Adipose tissue (tissue), 3 donors: Measurements from ENCODE around the gene MGAT5. TPM values are rescaled to one million over a fixed set of nuclear protein-coding genes. Genes with fewer than 3 reads are reported as not detected.

Experiments used
- H3K27ac ChIP-seq: one replicate; pipeline ENCODE4 v1.5.1; 2013; ENCODE audit warnings: low read depth, low read length
- WGBS, 3 donors: extraction: QIAGEN DNeasy Blood & Tissue Kit; methylation state at CpG; one replicate each; pipeline ENCODE4 v1.1.7; 2013; 5-methylcytosine and 5-hydroxymethylcytosine counted together
- polyA plus RNA-seq, 3 donors: library from polyadenylated mRNA; stranded (reverse); fragments of 200-250 nt; gene quantifications; one replicate each; pipeline ENCODE4 v1.2.3, GENCODE V29; 2013
- donor health status: healthy with polysubstance abuse.
- donor health status: Bipolar disorder and iron deficiency.
- donor health status: healthy.

The MGAT5 gene
- polyA plus RNA-seq, 3 donors: 4.8 to 7.2 (median 6.7) TPM

- no peak overlapping the region for H3K27ac ChIP-seq
- 62 to 79% (median 78%) methylated on average over 6 of the region's 6 CpGs for WGBS, 3 donors
Measured at GRCh38 chr2:134454931-134455330, 201.1 kb downstream of the MGAT5 start.

- no peak overlapping the region for H3K27ac ChIP-seq
- WGBS, 3 donors: 85 to 99% (median 88%) methylated on average over 10 of the region's 10 CpGs
Measured at GRCh38 chr2:134455426-134455825, 201.6 kb downstream of the MGAT5 start.

- H3K27ac ChIP-seq: no peak overlapping the region
Measured at GRCh38 chr2:134457353-134457752, 203.5 kb downstream of the MGAT5 start.

GRCh38 chr2:134457765-134458472, 204.0 kb downstream of the MGAT5 start:
- no peak overlapping the region for H3K27ac ChIP-seq
- 69 to 80% (median 76%) methylated on average over 18 of the region's 18 CpGs for WGBS, 3 donors

More at GRCh38 chr2:134457353-134457752, 203.5 kb downstream of the MGAT5 start:
- WGBS, 3 donors: 90 to 92% (median 90%) methylated on average over 7 of the region's 7 CpGs

- 91 to 93% (median 92%) methylated on average over 6 of the region's 6 CpGs for WGBS, 3 donors
- no peak overlapping the region for H3K27ac ChIP-seq
Measured at GRCh38 chr2:134458473-134458853, 204.6 kb downstream of the MGAT5 start.

- 90 to 96% (median 93%) methylated on average over 10 of the region's 10 CpGs for WGBS, 3 donors
Measured at GRCh38 chr2:134458950-134459349, 205.1 kb downstream of the MGAT5 start.

GRCh38 chr2:134459706-134460406, 206.0 kb downstream of the MGAT5 start:
- WGBS, 3 donors: 86 to 95% (median 94%) methylated on average over 11 of the region's 11 CpGs
- H3K27ac ChIP-seq: no peak overlapping the region

More at GRCh38 chr2:134458950-134459349, 205.1 kb downstream of the MGAT5 start:
- H3K27ac ChIP-seq: no peak overlapping the region

- 35 to 73% (median 64%) methylated on average over 8 of the region's 8 CpGs for WGBS, 3 donors
- no peak overlapping the region for H3K27ac ChIP-seq
Measured at GRCh38 chr2:134460583-134460998, 206.7 kb downstream of the MGAT5 start.

- H3K27ac ChIP-seq: no peak overlapping the region
- 56 to 83% (median 61%) methylated on average over 6 of the region's 6 CpGs for WGBS, 3 donors
Measured at GRCh38 chr2:134461511-134461910, 207.6 kb downstream of the MGAT5 start.

GRCh38 chr2:134462275-134462674, 208.4 kb downstream of the MGAT5 start:
- 87 to 95% (median 93%) methylated on average over 6 of the region's 6 CpGs for WGBS, 3 donors
- H3K27ac ChIP-seq: no peak overlapping the region

GRCh38 chr2:134462791-134463698, 209.2 kb downstream of the MGAT5 start:
- no peak overlapping the region for H3K27ac ChIP-seq
- WGBS, 3 donors: 94% methylated on average over 11 of the region's 11 CpGs

- WGBS, 3 donors: 92 to 93% (median 92%) methylated on average over 7 of the region's 7 CpGs
- H3K27ac ChIP-seq: no peak overlapping the region
Measured at GRCh38 chr2:134463699-134464022, 209.8 kb downstream of the MGAT5 start.

GRCh38 chr2:134465228-134466105, 211.6 kb downstream of the MGAT5 start:
- WGBS, 3 donors: 59 to 81% (median 76%) methylated on average over 6 of the region's 6 CpGs
- H3K27ac ChIP-seq: no peak overlapping the region

GRCh38 chr2:134466141-134466540, 212.3 kb downstream of the MGAT5 start:
- WGBS, 3 donors: 63 to 78% (median 65%) methylated on average over 3 of the region's 3 CpGs
- H3K27ac ChIP-seq: no peak overlapping the region

GRCh38 chr2:134468164-134468563, 214.3 kb downstream of the MGAT5 start:
- no peak overlapping the region for H3K27ac ChIP-seq
- WGBS, 3 donors: 94 to 98% (median 94%) methylated on average over 2 of the region's 2 CpGs

- H3K27ac ChIP-seq: no peak overlapping the region
- 88 to 90% (median 88%) methylated on average over 12 of the region's 12 CpGs for WGBS, 3 donors
Measured at GRCh38 chr2:134468776-134469175, 214.9 kb downstream of the MGAT5 start.

GRCh38 chr2:134469516-134470115, 215.7 kb downstream of the MGAT5 start:
- 90 to 96% (median 95%) methylated on average over 25 of the region's 25 CpGs for WGBS, 3 donors
- no peak overlapping the region for H3K27ac ChIP-seq
